ENCODE data around the gene GPR146. TPM values are rescaled to one million over a fixed set of nuclear protein-coding genes. Genes with fewer than 3 reads are reported as not detected.

The GPR146 gene
- total and polyA plus RNA-seq, 2 of the 13 experiments (the other 11 are each of a cell fraction or from before 2014, with no cell fraction given), result 2.0 to 15.9 TPM

GRCh38 chr7:1065585-1066241 is 21.4 kb downstream of the GPR146 start (continued):
- TF ChIP-seq ZNF574 (CRISPR knock-in tag; IDR thresholded peaks at IDR 0.05) (peak; percentile 54; the same call in 1 of the 2 replicates), GPN1 (CRISPR knock-in tag; IDR thresholded peaks at IDR 0.05; ENCODE audit: borderline replicate concordance) (0 out of 2 replicates have a peak, but pooled peaks have one; percentile 58), STAG1 (CRISPR knock-in tag; IDR thresholded peaks at IDR 0.05) (peak; percentile 96), ZNF318 (CRISPR knock-in tag; IDR thresholded peaks at IDR 0.05) (no peak), ZBTB43 (CRISPR knock-in tag; conservative IDR thresholded peaks at IDR 0.05) (no peak), PHF21A (CRISPR knock-in tag; IDR thresholded peaks at IDR 0.05) (no peak), ATF3 (CRISPR knock-in tag; IDR thresholded peaks at IDR 0.05) (0 out of 2 replicates have a peak, but pooled peaks have one; percentile 39), SRF (IDR thresholded peaks at IDR 0.05; ENCODE audit: low read depth, low read length) (no peak), ZBTB39 (CRISPR knock-in tag; IDR thresholded peaks at IDR 0.05) (peak; percentile 43; the same call in 1 of the 2 replicates)
- TF ChIP-seq, protein P1, sequence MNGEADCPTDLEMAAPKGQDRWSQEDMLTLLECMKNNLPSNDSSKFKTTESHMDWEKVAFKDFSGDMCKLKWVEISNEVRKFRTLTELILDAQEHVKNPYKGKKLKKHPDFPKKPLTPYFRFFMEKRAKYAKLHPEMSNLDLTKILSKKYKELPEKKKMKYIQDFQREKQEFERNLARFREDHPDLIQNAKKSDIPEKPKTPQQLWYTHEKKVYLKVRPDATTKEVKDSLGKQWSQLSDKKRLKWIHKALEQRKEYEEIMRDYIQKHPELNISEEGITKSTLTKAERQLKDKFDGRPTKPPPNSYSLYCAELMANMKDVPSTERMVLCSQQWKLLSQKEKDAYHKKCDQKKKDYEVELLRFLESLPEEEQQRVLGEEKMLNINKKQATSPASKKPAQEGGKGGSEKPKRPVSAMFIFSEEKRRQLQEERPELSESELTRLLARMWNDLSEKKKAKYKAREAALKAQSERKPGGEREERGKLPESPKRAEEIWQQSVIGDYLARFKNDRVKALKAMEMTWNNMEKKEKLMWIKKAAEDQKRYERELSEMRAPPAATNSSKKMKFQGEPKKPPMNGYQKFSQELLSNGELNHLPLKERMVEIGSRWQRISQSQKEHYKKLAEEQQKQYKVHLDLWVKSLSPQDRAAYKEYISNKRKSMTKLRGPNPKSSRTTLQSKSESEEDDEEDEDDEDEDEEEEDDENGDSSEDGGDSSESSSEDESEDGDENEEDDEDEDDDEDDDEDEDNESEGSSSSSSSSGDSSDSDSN (CRISPR knock-in tag; IDR thresholded peaks at IDR 0.05), result peak; percentile 49; the same call in 1 of the 2 replicates

All from HepG2 (cell line).